Hematopoietic multipotent progenitor cell treated with erythropoietin and hydrocortisone succinate and interleukin-3 and kit ligand, for 4 days (in vitro differentiated cells): Measurements from ENCODE around the gene IRGQ.
"Not testable (repeated sequence)": the region's sequence is repeated elsewhere in the genome, so short reads cannot be mapped to it uniquely, and the experiment has no call there.

Experiments
- DNase-seq: peaks from one replicate; pipeline ENCODE4 v3.0.0-alpha.2; 2015

IRGQ gene

GRCh38 chr19:43624933-43625332 is 29.0 kb upstream of the IRGQ start:
- peak; percentile 93 for DNase-seq

GRCh38 chr19:43623889-43624670 is 28.1 kb upstream of the IRGQ start:
- DNase-seq: peak; percentile 48

GRCh38 chr19:43622956-43623355 is 27.0 kb upstream of the IRGQ start:
- no peak for DNase-seq

- DNase-seq: no peak
Measured at GRCh38 chr19:43622070-43622469, 26.1 kb upstream of the IRGQ start.

GRCh38 chr19:43620061-43621001 is 24.4 kb upstream of the IRGQ start:
- no peak for DNase-seq

GRCh38 chr19:43619262-43620060 is 23.5 kb upstream of the IRGQ start, which contains the start of gene ZNF428:
Gene ZNF428 (minus strand): TSS chr19:43619629. CDS start chr19:43614304, 5,325 bp downstream.
- DNase-seq: peak; percentile 95

GRCh38 chr19:43618921-43619261 is 23.0 kb upstream of the IRGQ start:
- peak; percentile 88 for DNase-seq

GRCh38 chr19:43616954-43617353 is 21.0 kb upstream of the IRGQ start:
- no peak for DNase-seq

GRCh38 chr19:43616306-43616705 is 20.4 kb upstream of the IRGQ start:
- no peak for DNase-seq

GRCh38 chr19:43612374-43612773 is 16.4 kb upstream of the IRGQ start:
- DNase-seq: no peak

GRCh38 chr19:43611788-43612187 is 15.9 kb upstream of the IRGQ start, which contains the start of gene SRRM5:
Gene SRRM5 (plus strand): TSS chr19:43612088. CDS start chr19:43612122, 34 bp downstream.
- DNase-seq: no peak

GRCh38 chr19:43610493-43610892 is 14.6 kb upstream of the IRGQ start:
- no peak for DNase-seq

- no peak for DNase-seq
Measured at GRCh38 chr19:43609872-43610271, 13.9 kb upstream of the IRGQ start.

- no peak for DNase-seq
Measured at GRCh38 chr19:43607238-43608205, 11.6 kb upstream of the IRGQ start.

- no peak for DNase-seq
Measured at GRCh38 chr19:43606569-43607229, 10.8 kb upstream of the IRGQ start.

- no peak for DNase-seq
Measured at GRCh38 chr19:43605875-43606568, 10.1 kb upstream of the IRGQ start.

GRCh38 chr19:43600326-43600725 is 4.4 kb upstream of the IRGQ start:
- not testable (repeated sequence) for DNase-seq

- DNase-seq: no peak
Measured at GRCh38 chr19:43599635-43600295, 3.8 kb upstream of the IRGQ start.

GRCh38 chr19:43598445-43599240 is 2.7 kb upstream of the IRGQ start:
- no peak for DNase-seq
